ENCODE data around the gene SMYD5. TPM values are rescaled to one million over a fixed set of nuclear protein-coding genes. Genes with fewer than 3 reads are reported as not detected.

Gene SMYD5
- total and polyA plus RNA-seq, 2 donors (not counting 3 experiments of a cell fraction or from before 2014, with no cell fraction given): 16.2 to 31.7 TPM

GRCh38 chr2:73177645-73178255 is 36.3 kb upstream of the SMYD5 start:
- peak overlapping the region; percentile 43 for H2AFZ ChIP-seq (ENCODE audit: low read depth, low read length)
- H3K9me3 ChIP-seq (replicated peaks; ENCODE audit: control insufficient read depth, insufficient read depth, low read length): no peaks in the 10 kb centered on the region
- no TSS peak for BruUV-seq (replicated peaks)
- H3K9ac ChIP-seq (replicated peaks; ENCODE audit: extremely low read depth, insufficient read depth, low read length): no peak overlapping the region
- DNase-seq (ENCODE audit: low read depth, low spot score) (no peak), FAIRE-seq (no peak)
- no peak overlapping the region for H3K27ac ChIP-seq (ENCODE audit: insufficient read depth, low read depth, low read length)
- H3K36me3 ChIP-seq (ENCODE audit: control insufficient read depth in 2 of 2, extremely low read depth in 1 of 2, insufficient read depth in 2 of 2, low read length in 2 of 2): no peaks in the 10 kb centered on the region
- peaks cover 7 to 14% of the 10 kb centered on the region in 2 experiments for H3K27me3 ChIP-seq (ENCODE audit: control insufficient read depth in 2 of 2, insufficient read depth in 2 of 2, low read length in 2 of 2)
- POLR2A ChIA-PET: interaction anchor here (0.9 to 1.3 kb wide), 3 partner anchors 284 to 294 kb away, joined by 3 to 5 read pairs (median 4); no protein-coding TSS in a partner anchor
- no peaks in the 10 kb centered on the region for H3K79me2 ChIP-seq (ENCODE audit: control insufficient read depth, insufficient read depth, low read length)
- no peaks in the 10 kb centered on the region for H4K20me1 ChIP-seq (replicated peaks; ENCODE audit: control insufficient read depth, extremely low read depth, insufficient read depth, low read length)
- H3K4me1 ChIP-seq (ENCODE audit: control insufficient read depth, extremely low read depth, insufficient read depth, low read length): peaks cover 32% of the 10 kb centered on the region
- no peak overlapping the region for H3K4me3 ChIP-seq (replicated peaks in 1 of 3; ENCODE audit: insufficient read depth in 1 of 3, low read depth in 1 of 3, low read length in 3 of 3)
- dilution Hi-C loops (cut with MboI; ENCODE audit: extremely low pct_ligation_motif_present, low sequenced_read_pairs) (no loop called here), intact Hi-C loops (cut with micrococcal nuclease) (loop anchor here (1.0 to 5.0 kb wide), 7 partner anchors 14 to 400 kb away; partner anchors contain the start of genes CCT7 and SMYD5)
- TF ChIP-seq POLR2AphosphoS5 (IDR thresholded peaks at IDR 0.05; ENCODE audit: insufficient read depth, low read depth, low read length) (no peak), FOS (IDR thresholded peaks at IDR 0.05; ENCODE audit: borderline replicate concordance, insufficient read depth, low read length) (no peak), CTCF (IDR thresholded peaks at IDR 0.05; ENCODE audit: extremely low read depth in 1 of 2, insufficient read depth in 1 of 2, low read depth in 1 of 2, low read length in 2 of 2) (no peak), POLR2A (IDR thresholded peaks at IDR 0.05; ENCODE audit: low read depth, low read length) (no peak), MAX (IDR thresholded peaks at IDR 0.05; ENCODE audit: insufficient read depth, insufficient read length) (no peak), EZH2 (IDR thresholded peaks at IDR 0.05; ENCODE audit: borderline replicate concordance, low read depth, low read length, severe bottlenecking) (no peak), MYC (IDR thresholded peaks at IDR 0.05; ENCODE audit: low read depth, low read length) (no peak)
- peak overlapping the region; percentile 7 for H3K4me2 ChIP-seq (ENCODE audit: insufficient read depth, low read length)
- H3K9me1 ChIP-seq (replicated peaks; ENCODE audit: control insufficient read depth, extremely low read depth, insufficient read depth, low read length): no peaks in the 10 kb centered on the region
- CTCF ChIA-PET: interaction anchor here (0.6 to 4.2 kb wide), 63 partner anchors 8 to 406 kb away, joined by 3 to 261 read pairs (median 5); partner anchors contain the start of genes EMX1, NOTO, PRADC1 and RAB11FIP5
